GOT3 (cell line): ENCODE data around the gene ZNRF4.

ENCODE experiments used
- DNase-seq: peaks from one replicate; lab custom pipeline; 2025; ENCODE audit warnings: mixed read lengths; lab: John Stamatoyannopoulos, UW

Gene ZNRF4

DNA sequence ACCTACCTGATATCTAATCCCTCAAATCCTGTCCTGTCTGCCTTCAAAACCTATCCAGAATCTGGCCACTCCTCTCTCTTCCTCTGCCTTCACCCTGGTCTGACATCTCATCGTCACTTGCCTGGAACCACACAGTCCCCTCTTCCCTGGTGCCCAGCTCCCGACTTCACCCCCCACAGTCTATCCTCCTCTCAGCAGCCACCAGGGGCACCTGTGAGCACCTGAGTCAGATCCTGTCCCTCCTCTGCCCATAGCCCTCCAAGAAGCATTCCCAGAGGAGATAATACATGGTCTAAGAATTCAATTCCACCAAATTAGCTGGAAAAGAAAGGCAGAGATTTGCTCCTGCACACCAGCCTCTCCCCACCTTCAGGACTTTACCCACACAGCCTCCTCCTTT is 48.9 kb downstream of the ZNRF4 start:
- DNase-seq = no peak
